OCI-LY7 (cell line): ENCODE data around the gene JAM3.

ENCODE experiments used
- CTCF ChIP-seq: fragments of 200-600 bp; sonication (generic); conservative IDR thresholded peaks from 2 replicates; pipeline ENCODE4 v1.5.1; 2014; ENCODE audit warnings: mild to moderate bottlenecking, antibody characterized with exemption, low read length, moderate library complexity, mixed read lengths
- EZH2phosphoT487 ChIP-seq: fragments of 200-600 bp; sonication (generic); IDR thresholded peaks from 2 replicates; pipeline ENCODE4 v1.6.1; 2018; ENCODE audit warnings: low read depth, borderline replicate concordance, mild to moderate bottlenecking, mixed run types, antibody characterized with exemption, low read length, moderate library complexity, mixed read lengths

- TF ChIP-seq CTCF: no peak
- no peak for TF ChIP-seq EZH2phosphoT487
Measured at GRCh38 chr11:134116210-134116609, 47.3 kb downstream of the JAM3 start.
